DOHH2 (cell line): Measurements from ENCODE around the gene BMP6.

Experiments used
- H3F3A ChIP-seq: fragments of 200-600 bp; sonication (generic), shearing (Covaris generic); 2 replicates; pipeline ENCODE4 v1.6.0; 2016; ENCODE audit warnings: antibody characterized with exemption, mild to moderate bottlenecking; ENCODE audit not compliant: control insufficient read depth, insufficient read depth
- H3K27ac ChIP-seq: fragments of 200-600 bp; sonication (generic); 2 replicates; pipeline ENCODE4 v1.5.1; 2014; ENCODE audit warnings: low read depth, mild to moderate bottlenecking, low read length, moderate library complexity
- H3K27me3 ChIP-seq: fragments of 200-600 bp; sonication (generic); 2 replicates; pipeline ENCODE4 v1.6.1; 2014; ENCODE audit warnings: mild to moderate bottlenecking, low read length, mixed read lengths; ENCODE audit not compliant: control insufficient read depth
- H3K36me3 ChIP-seq: fragments of 200-600 bp; sonication (generic); 2 replicates; pipeline ENCODE4 v1.6.1; 2014; ENCODE audit warnings: mild to moderate bottlenecking, low read length, moderate library complexity, mixed read lengths; ENCODE audit not compliant: control insufficient read depth
- H3K4me1 ChIP-seq: fragments of 200-600 bp; sonication (generic); 2 replicates; pipeline ENCODE4 v1.6.1; 2014; ENCODE audit warnings: mild to moderate bottlenecking, low read length, mixed read lengths; ENCODE audit not compliant: control insufficient read depth
- H3K4me2 ChIP-seq: fragments of 200-600 bp; sonication (generic); 2 replicates; pipeline ENCODE4 v1.6.0; 2014; ENCODE audit warnings: mild to moderate bottlenecking, low read length, moderate library complexity
- H3K4me3 ChIP-seq: fragments of 200-600 bp; sonication (generic); 2 replicates; pipeline ENCODE4 v1.5.1; 2014; ENCODE audit warnings: mild to moderate bottlenecking, low read length, mixed read lengths
- H3K79me2 ChIP-seq: fragments of 200-600 bp; sonication (generic); 2 replicates; pipeline ENCODE4 v1.6.1; 2014; ENCODE audit warnings: mild to moderate bottlenecking, low read length, mixed read lengths; ENCODE audit not compliant: control insufficient read depth
- H3K9me2 ChIP-seq: fragments of 200-600 bp; sonication (generic); replicated peaks from 2 replicates; pipeline ENCODE4 v1.6.1; 2014; ENCODE audit warnings: mild to moderate bottlenecking, low read length, mixed read lengths; ENCODE audit not compliant: control insufficient read depth
- H3K9me3 ChIP-seq: fragments of 200-600 bp; sonication (generic); 2 replicates; pipeline ENCODE4 v1.6.1; 2014; ENCODE audit warnings: antibody characterized with exemption, low read length, mixed read lengths; ENCODE audit not compliant: control insufficient read depth, insufficient read depth
- H4K20me1 ChIP-seq: fragments of 200-600 bp; sonication (generic); 2 replicates; pipeline ENCODE4 v1.6.0; 2014; ENCODE audit warnings: low read depth, mild to moderate bottlenecking, antibody characterized with exemption, low read length, moderate library complexity; ENCODE audit not compliant: control insufficient read depth, insufficient read depth
- CTCF ChIP-seq: fragments of 200-600 bp; sonication (generic); IDR thresholded peaks from one replicate; pipeline ENCODE4 v1.5.1; 2014; ENCODE audit warnings: antibody characterized with exemption, mild to moderate bottlenecking, low read depth, low read length; ENCODE audit not compliant: poor library complexity, severe bottlenecking
- EZH2phosphoT487 ChIP-seq: fragments of 200-600 bp; sonication (generic); IDR thresholded peaks from 2 replicates; pipeline ENCODE4 v1.6.1; 2017; ENCODE audit warnings: borderline replicate concordance, mild to moderate bottlenecking, antibody characterized with exemption, low read length, moderate library complexity, mixed read lengths

The BMP6 gene

GRCh38 chr6:7687145-7688111, 38.5 kb upstream of the BMP6 start:
- no peaks in the 10 kb centered on the region for H3K4me1 ChIP-seq
- no peaks in the 10 kb centered on the region for H3K79me2 ChIP-seq
- H3K4me3 ChIP-seq = no peak overlapping the region
- no peaks in the 10 kb centered on the region for H3K9me2 ChIP-seq
- H3K4me2 ChIP-seq = no peak overlapping the region
- no peaks in the 10 kb centered on the region for H4K20me1 ChIP-seq
- peaks cover 5% of the 10 kb centered on the region; the same call in 1 of the 2 replicates for H3K27me3 ChIP-seq
- no peaks in the 10 kb centered on the region for H3K9me3 ChIP-seq
- no peaks in the 10 kb centered on the region for H3F3A ChIP-seq
- TF ChIP-seq CTCF (no peak), EZH2phosphoT487 (no peak)
- H3K36me3 ChIP-seq = no peaks in the 10 kb centered on the region
- H3K27ac ChIP-seq = no peak overlapping the region

- H3F3A ChIP-seq = no peaks in the 10 kb centered on the region
- H3K27ac ChIP-seq = no peak overlapping the region
- no peak for TF ChIP-seq CTCF
- H4K20me1 ChIP-seq = no peaks in the 10 kb centered on the region
- H3K9me2 ChIP-seq = no peaks in the 10 kb centered on the region
- no peak overlapping the region for H3K4me3 ChIP-seq
- no peaks in the 10 kb centered on the region for H3K79me2 ChIP-seq
- H3K4me2 ChIP-seq = no peak overlapping the region
- no peaks in the 10 kb centered on the region for H3K9me3 ChIP-seq
- H3K4me1 ChIP-seq = no peaks in the 10 kb centered on the region
- no peaks in the 10 kb centered on the region for H3K36me3 ChIP-seq
- H3K27me3 ChIP-seq = no peaks in the 10 kb centered on the region; the same call in 1 of the 2 replicates
Observed at GRCh38 chr6:7691021-7691420, 34.9 kb upstream of the BMP6 start.

- Histone ChIP-seq H3K9me2 (no peaks in the 10 kb centered on the region), H3K9me3 (no peaks in the 10 kb centered on the region), H3K4me3 (no peak overlapping the region), H3K36me3 (no peaks in the 10 kb centered on the region), H3F3A (no peaks in the 10 kb centered on the region), H3K4me2 (no peak overlapping the region), H3K27me3 (no peaks in the 10 kb centered on the region; the same call in 1 of the 2 replicates), H3K4me1 (no peaks in the 10 kb centered on the region), H4K20me1 (no peaks in the 10 kb centered on the region), H3K79me2 (no peaks in the 10 kb centered on the region), H3K27ac (no peak overlapping the region)
- no peak for TF ChIP-seq CTCF
- no peak for TF ChIP-seq EZH2phosphoT487
Observed at GRCh38 chr6:7691675-7692452, 34.0 kb upstream of the BMP6 start.
